HG03039 (cell line): ENCODE data around the gene DIP2B.

Source experiments
- ATAC-seq: cut with Tn5 transposase; IDR thresholded peaks from one replicate; pipeline ENCODE4 v1.9.1; 2021; ENCODE audit warnings: mild to moderate bottlenecking, moderate library complexity; ENCODE audit not compliant: unreplicated experiment

DIP2B gene

GRCh38 chr12:50633955-50634354 is 129.2 kb downstream of the DIP2B start:
- no peak for ATAC-seq

GRCh38 chr12:50634379-50634778 is 129.6 kb downstream of the DIP2B start:
- no peak for ATAC-seq

GRCh38 chr12:50635364-50635763 is 130.6 kb downstream of the DIP2B start:
- ATAC-seq: no peak

GRCh38 chr12:50635857-50636256 is 131.1 kb downstream of the DIP2B start:
- ATAC-seq: no peak

GRCh38 chr12:50636505-50636904 is 131.7 kb downstream of the DIP2B start:
- ATAC-seq: no peak

- no peak for ATAC-seq
Observed at GRCh38 chr12:50637870-50638481, 133.2 kb downstream of the DIP2B start.

- no peak for ATAC-seq
Observed at GRCh38 chr12:50638482-50638880, 133.7 kb downstream of the DIP2B start.

GRCh38 chr12:50639721-50640120 is 134.9 kb downstream of the DIP2B start:
- no peak for ATAC-seq

- ATAC-seq: no peak
Observed at GRCh38 chr12:50640321-50640939, 135.6 kb downstream of the DIP2B start.

GRCh38 chr12:50641566-50641965 is 136.8 kb downstream of the DIP2B start:
- no peak for ATAC-seq

GRCh38 chr12:50642035-50642451 is 137.3 kb downstream of the DIP2B start:
- no peak for ATAC-seq

GRCh38 chr12:50642761-50643160 is 138.0 kb downstream of the DIP2B start:
- ATAC-seq: no peak

GRCh38 chr12:50647031-50647430 is 142.2 kb downstream of the DIP2B start:
- no peak for ATAC-seq

GRCh38 chr12:50647479-50647878 is 142.7 kb downstream of the DIP2B start:
- no peak for ATAC-seq

GRCh38 chr12:50650285-50650684 is 145.5 kb downstream of the DIP2B start:
- no peak for ATAC-seq

- ATAC-seq: no peak
Observed at GRCh38 chr12:50655374-50655921, 150.7 kb downstream of the DIP2B start.

- ATAC-seq: no peak
Observed at GRCh38 chr12:50659260-50659659, 154.5 kb downstream of the DIP2B start.

- no peak for ATAC-seq
Observed at GRCh38 chr12:50659690-50660424, 155.1 kb downstream of the DIP2B start.

GRCh38 chr12:50660425-50660822 is 155.6 kb downstream of the DIP2B start:
- ATAC-seq: no peak

- ATAC-seq: no peak
Observed at GRCh38 chr12:50661300-50662115, 156.7 kb downstream of the DIP2B start.

GRCh38 chr12:50662116-50662510 is 157.3 kb downstream of the DIP2B start:
- ATAC-seq: no peak
